ENCODE measurements around the gene COQ9. TPM values are rescaled to one million over a fixed set of nuclear protein-coding genes. Genes with fewer than 3 reads are reported as not detected.

Gene COQ9
- total and polyA plus RNA-seq, 11 donors: 126 to 436 (median 191) TPM

DNA sequence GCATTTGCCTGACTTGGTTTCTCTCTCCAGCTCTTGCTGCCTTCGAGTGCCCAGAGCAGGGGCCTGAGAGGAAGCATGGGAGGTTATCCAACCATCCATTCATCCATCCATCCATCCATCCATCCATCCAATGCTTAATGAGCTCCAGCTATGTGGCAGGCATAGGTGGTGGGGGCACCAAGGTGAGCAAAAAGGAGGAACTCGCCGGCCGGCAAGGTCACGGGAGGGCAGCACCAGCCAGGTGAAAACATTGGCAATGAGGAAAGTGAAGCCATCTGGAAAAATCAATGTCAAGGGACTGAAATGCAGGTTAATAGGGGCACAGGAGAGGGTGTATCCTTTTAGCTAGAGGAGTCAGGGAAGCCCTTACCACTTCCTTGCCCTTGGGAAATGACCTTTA, 57.2 kb downstream of the COQ9 start:
- no peak overlapping the region for H3K4me3 ChIP-seq
- intact Hi-C loops (cut with DNase I): no loop called here
- H3K27me3 ChIP-seq: no peaks in the 10 kb centered on the region
- DNase-seq: no peak
- H3K27ac ChIP-seq: no peak overlapping the region
- WGBS, 4 donors: 80 to 90% (median 86%) methylated on average over 5 of the region's 5 CpGs
- no peaks in the 10 kb centered on the region for H3K9me3 ChIP-seq
- TF ChIP-seq, protein P1, sequence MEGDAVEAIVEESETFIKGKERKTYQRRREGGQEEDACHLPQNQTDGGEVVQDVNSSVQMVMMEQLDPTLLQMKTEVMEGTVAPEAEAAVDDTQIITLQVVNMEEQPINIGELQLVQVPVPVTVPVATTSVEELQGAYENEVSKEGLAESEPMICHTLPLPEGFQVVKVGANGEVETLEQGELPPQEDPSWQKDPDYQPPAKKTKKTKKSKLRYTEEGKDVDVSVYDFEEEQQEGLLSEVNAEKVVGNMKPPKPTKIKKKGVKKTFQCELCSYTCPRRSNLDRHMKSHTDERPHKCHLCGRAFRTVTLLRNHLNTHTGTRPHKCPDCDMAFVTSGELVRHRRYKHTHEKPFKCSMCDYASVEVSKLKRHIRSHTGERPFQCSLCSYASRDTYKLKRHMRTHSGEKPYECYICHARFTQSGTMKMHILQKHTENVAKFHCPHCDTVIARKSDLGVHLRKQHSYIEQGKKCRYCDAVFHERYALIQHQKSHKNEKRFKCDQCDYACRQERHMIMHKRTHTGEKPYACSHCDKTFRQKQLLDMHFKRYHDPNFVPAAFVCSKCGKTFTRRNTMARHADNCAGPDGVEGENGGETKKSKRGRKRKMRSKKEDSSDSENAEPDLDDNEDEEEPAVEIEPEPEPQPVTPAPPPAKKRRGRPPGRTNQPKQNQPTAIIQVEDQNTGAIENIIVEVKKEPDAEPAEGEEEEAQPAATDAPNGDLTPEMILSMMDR (IDR thresholded peaks at IDR 0.05): no peak
- TF ChIP-seq POLR2A (IDR thresholded peaks at IDR 0.05): no peak
- no peaks in the 10 kb centered on the region for H3K36me3 ChIP-seq
- ATAC-seq: no peak
- H3K4me1 ChIP-seq: peaks cover 0 to 9% (median 0%) of the 10 kb centered on the region in 12 donors

DNA sequence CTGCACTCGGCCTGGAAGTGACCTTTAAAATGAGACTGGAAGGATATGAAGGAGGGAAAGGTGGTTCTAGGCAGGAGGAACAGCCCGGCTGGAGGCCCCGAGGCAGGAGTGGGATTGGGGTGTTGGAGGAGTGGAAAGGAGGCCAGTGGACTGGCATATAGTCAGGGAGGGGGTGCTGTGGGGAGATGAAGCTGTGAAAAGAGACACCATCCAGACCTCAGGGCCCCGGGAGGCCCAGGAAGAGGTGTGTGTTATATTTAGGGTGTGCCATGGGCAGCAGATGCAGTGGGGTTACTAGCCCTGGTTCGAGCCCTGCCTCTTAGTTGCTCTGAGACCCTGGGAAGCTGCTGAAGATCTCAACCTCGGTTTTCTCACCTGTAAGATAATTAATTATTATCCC, 57.9 kb downstream of the COQ9 start:
- Histone ChIP-seq H3K4me1 (peaks cover 0 to 16% (median 0%) of the 10 kb centered on the region in 12 donors), H3K4me3 (no peak overlapping the region), H3K27ac (no peak overlapping the region), H3K27me3 (no peaks in the 10 kb centered on the region), H3K9me3 (no peaks in the 10 kb centered on the region), H3K36me3 (no peaks in the 10 kb centered on the region)
- WGBS, 4 donors: 82 to 85% (median 83%) methylated on average over 6 of the region's 6 CpGs
- ATAC-seq: no peak
- DNase-seq: peak in 2 of 5 donors; percentile 11 to 17
- intact Hi-C loops (cut with DNase I): no loop called here
- TF ChIP-seq POLR2A (IDR thresholded peaks at IDR 0.05): no peak
- TF ChIP-seq, protein P1 (IDR thresholded peaks at IDR 0.05): no peak

- Histone ChIP-seq H3K9me3 (no peaks in the 10 kb centered on the region), H3K4me1 (peaks cover 0 to 22% (median 0%) of the 10 kb centered on the region in 12 donors), H3K27ac (no peak overlapping the region), H3K36me3 (peaks cover 0 to 8% (median 2%) of the 10 kb centered on the region in 9 donors), H3K4me3 (no peak overlapping the region), H3K27me3 (no peaks in the 10 kb centered on the region)
- WGBS, 4 donors: 60 to 67% (median 65%) methylated on average over 12 to 13 of the region's 13 CpGs
- ATAC-seq (peak in 1 of 4 donors; percentile 69), DNase-seq (peak in 1 of 5 donors; percentile 42)
- intact Hi-C loops (cut with DNase I): no loop called here
- TF ChIP-seq POLR2A (IDR thresholded peaks at IDR 0.05): no peak
- TF ChIP-seq, protein P1 (IDR thresholded peaks at IDR 0.05): no peak
Observed at GRCh38 chr16:57507136-57508034, 60.1 kb downstream of the COQ9 start.

DNA sequence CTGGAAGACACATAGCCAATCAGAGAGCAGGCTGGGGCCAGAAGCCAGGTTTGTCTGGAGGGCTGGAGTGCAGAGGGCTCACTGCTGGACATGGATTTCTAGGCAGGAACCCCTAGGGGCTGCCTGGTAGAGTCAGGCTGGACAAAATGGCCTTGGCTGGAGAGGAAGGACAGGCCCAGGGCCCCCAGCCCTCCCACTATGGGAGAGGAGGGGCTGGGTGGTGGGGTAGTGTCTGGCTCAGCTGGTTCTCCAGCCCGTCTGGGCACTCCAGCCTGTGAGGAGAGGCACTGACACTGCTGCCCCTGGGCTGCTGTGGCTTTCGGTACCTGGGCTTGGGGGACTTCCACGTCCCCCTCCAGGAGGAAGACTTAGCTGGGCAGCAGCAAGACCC, 60.8 kb downstream of the COQ9 start:
- TF ChIP-seq, protein P1 (IDR thresholded peaks at IDR 0.05): no peak
- TF ChIP-seq POLR2A (IDR thresholded peaks at IDR 0.05): no peak

More for the DNA sequence above, 60.8 kb downstream of the COQ9 start:
- Histone ChIP-seq H3K27ac (no peak overlapping the region), H3K9me3 (no peaks in the 10 kb centered on the region), H3K36me3 (peaks cover 0 to 14% (median 3%) of the 10 kb centered on the region in 9 donors), H3K4me3 (no peak overlapping the region), H3K4me1 (peaks cover 0 to 22% (median 0%) of the 10 kb centered on the region in 12 donors), H3K27me3 (no peaks in the 10 kb centered on the region)
- ATAC-seq (no peak), DNase-seq (no peak)
- 94 to 96% (median 95%) methylated on average over 3 of the region's 3 CpGs; no CpG with 5 or more reads in 1 of the 4 donors for WGBS, 4 donors
- intact Hi-C loops (cut with DNase I): no loop called here

Data from heart left ventricle (tissue), 16 donors.